Peyer's patch (tissue), 4 donors: ENCODE results near the gene BRK1. TPM values are rescaled to one million over a fixed set of nuclear protein-coding genes. Genes with fewer than 3 reads are reported as not detected.
A peak's percentile ranks its signal among the peaks of the same experiment; 100 is the strongest.
"Not testable (repeated sequence)": the region's sequence is repeated elsewhere in the genome, so short reads cannot be mapped to it uniquely, and the experiment has no call there.

Experiments
- DNase-seq, 3 donors: peaks; one replicate each; pipeline ENCODE4 v3.0.0-alpha.2; 2017 to 2019
- H3K27ac ChIP-seq, 4 donors: fragments of 200-600 bp; sonication (generic); one replicate each; pipeline ENCODE4 v1.5.1; 2016 to 2019
- H3K27me3 ChIP-seq, 2 donors: fragments of 200-600 bp; sonication (generic); one replicate each; pipeline ENCODE4 v1.5.1; 2019
- H3K36me3 ChIP-seq, 3 donors: fragments of 200-600 bp; sonication (generic); one replicate each; pipeline ENCODE4 v1.5.1; 2016 to 2019
- H3K4me1 ChIP-seq, 4 donors: fragments of 200-600 bp; sonication (generic); one replicate each; pipeline ENCODE4 v1.5.1; 2016 to 2019
- H3K4me3 ChIP-seq, 4 donors: fragments of 200-600 bp; sonication (generic); 1 replicate in 3 of 4; 2 replicates in 1 of 4; pipeline ENCODE4 v1.5.1; 2016 to 2019; ENCODE audit warnings: mild to moderate bottlenecking in 1 of 4
- H3K9me3 ChIP-seq, 4 donors: fragments of 200-600 bp; sonication (generic); one replicate each; pipeline ENCODE4 v1.5.1; 2016 to 2019; ENCODE audit warnings: mild to moderate bottlenecking in 1 of 4
- CTCF ChIP-seq, 6 experiments: fragments of 450-650 bp in 4 of 6; fragments of 200-600 bp in 2 of 6; sonication (generic) in 1 of 6; IDR thresholded peaks; one replicate each; pipeline ENCODE4 v1.5.1; 2017 to 2019; ENCODE audit warnings: antibody characterized with exemption in 6 of 6, mild to moderate bottlenecking in 3 of 6, moderate library complexity in 1 of 6
- POLR2A ChIP-seq, 2 donors: fragments of 450-650 bp; IDR thresholded peaks; one replicate each; pipeline ENCODE4 v1.5.1; 2017; ENCODE audit warnings: antibody characterized with exemption in 2 of 2, mild to moderate bottlenecking in 2 of 2, moderate library complexity in 2 of 2
- total RNA-seq, 4 donors: library from RNA; depleted of rRNA; stranded (reverse); fragments of >200 nt; gene quantifications; one replicate each; pipeline ENCODE4 v1.1.0, GENCODE V29; 2016

BRK1 gene
- total RNA-seq, 4 donors from 2014 or later, result 43.7 to 104 (median 60.4) TPM

GRCh38 chr3:10116138-10116460, 624 bp downstream of the BRK1 start:
- Histone ChIP-seq H3K9me3 (no peaks in the 10 kb centered on the region), H3K4me1 (peaks cover 0 to 18% (median 3%) of the 10 kb centered on the region in 4 donors), H3K4me3 (peak overlapping the region; percentile 69 to 91 (median 82)), H3K27me3 (no peaks in the 10 kb centered on the region), H3K27ac (peak overlapping the region; percentile 75 to 84 (median 81)), H3K36me3 (no peaks in the 10 kb centered on the region)
- DNase-seq, result no peak
- TF ChIP-seq POLR2A (IDR thresholded peaks at IDR 0.05), result no peak
- no peak for TF ChIP-seq CTCF (IDR thresholded peaks at IDR 0.05)

- Histone ChIP-seq H3K36me3 (no peaks in the 10 kb centered on the region), H3K9me3 (no peaks in the 10 kb centered on the region), H3K4me1 (peaks cover 0 to 18% (median 3%) of the 10 kb centered on the region in 4 donors), H3K27ac (no peak overlapping the region), H3K4me3 (peak overlapping the region in 1 of 4 donors; percentile 90), H3K27me3 (no peaks in the 10 kb centered on the region)
- no peak for DNase-seq
- TF ChIP-seq CTCF (IDR thresholded peaks at IDR 0.05) (no peak), POLR2A (IDR thresholded peaks at IDR 0.05) (no peak)
Observed at GRCh38 chr3:10116928-10117327, 1.5 kb downstream of the BRK1 start.

- Histone ChIP-seq H3K27me3 (no peaks in the 10 kb centered on the region), H3K4me3 (no peak overlapping the region), H3K36me3 (no peaks in the 10 kb centered on the region), H3K4me1 (peaks cover 0 to 18% (median 3%) of the 10 kb centered on the region in 4 donors), H3K9me3 (no peaks in the 10 kb centered on the region), H3K27ac (no peak overlapping the region)
- TF ChIP-seq CTCF (IDR thresholded peaks at IDR 0.05), result no peak
- no peak for TF ChIP-seq POLR2A (IDR thresholded peaks at IDR 0.05)
- DNase-seq, result no peak
Observed at GRCh38 chr3:10119376-10119775, 3.9 kb downstream of the BRK1 start.

GRCh38 chr3:10121064-10121463, 5.6 kb downstream of the BRK1 start:
- Histone ChIP-seq H3K4me3 (no peak overlapping the region), H3K36me3 (peaks cover 0 to 15% (median 0%) of the 10 kb centered on the region in 3 donors), H3K4me1 (peaks cover 0 to 18% (median 3%) of the 10 kb centered on the region in 4 donors), H3K9me3 (no peaks in the 10 kb centered on the region), H3K27me3 (no peaks in the 10 kb centered on the region), H3K27ac (no peak overlapping the region)
- DNase-seq, result no peak
- TF ChIP-seq POLR2A (IDR thresholded peaks at IDR 0.05), result no peak
- TF ChIP-seq CTCF (IDR thresholded peaks at IDR 0.05), result no peak

GRCh38 chr3:10122724-10123123, 7.2 kb downstream of the BRK1 start:
- Histone ChIP-seq H3K4me1 (peaks cover 0 to 4% (median 0%) of the 10 kb centered on the region in 4 donors), H3K9me3 (no peaks in the 10 kb centered on the region), H3K4me3 (no peak overlapping the region), H3K27me3 (no peaks in the 10 kb centered on the region), H3K36me3 (peaks cover 0 to 32% (median 0%) of the 10 kb centered on the region in 3 donors), H3K27ac (no peak overlapping the region)
- no peak for TF ChIP-seq CTCF (IDR thresholded peaks at IDR 0.05)
- TF ChIP-seq POLR2A (IDR thresholded peaks at IDR 0.05), result no peak
- DNase-seq, result no peak

GRCh38 chr3:10135872-10136271, 20.4 kb downstream of the BRK1 start:
- H3K4me1 ChIP-seq, DNase-seq, H3K9me3 ChIP-seq, H3K36me3 ChIP-seq, H3K27ac ChIP-seq, H3K27me3 ChIP-seq, H3K4me3 ChIP-seq: not testable (repeated sequence)
